Activated CD8-positive, alpha-beta T cell treated with anti-CD3 and anti-CD28 coated beads, Interleukin-2, amount 10 ng/mL, durations not matched to agents 7 days and 5 days (primary cell): Measurements from ENCODE around the gene RFTN2. TPM values are rescaled to one million over a fixed set of nuclear protein-coding genes. Genes with fewer than 3 reads are reported as not detected.
"Not testable (repeated sequence)": the region's sequence is repeated elsewhere in the genome, so short reads cannot be mapped to it uniquely, and the experiment has no call there.

Source experiments
- ATAC-seq: fragments of 150-1000 bp; cut with Tn5 transposase; one replicate; pipeline ENCODE4 v1.10.0; 2021; ENCODE audit warnings: moderate library complexity
- CTCF ChIA-PET: fragments of 350-600 bp; sonication (Branson Sonifier 250); formaldehyde crosslinking; loops from one replicate; lab custom pipeline; 2021; ENCODE audit warnings: antibody characterized with exemption; lab: Charles Lee
- POLR2A ChIA-PET: fragments of 350-600 bp; sonication (Branson Sonifier 250); formaldehyde crosslinking; loops from one replicate; lab custom pipeline; 2021; ENCODE audit warnings: antibody characterized with exemption; lab: Charles Lee
- DNase-seq: peaks from one replicate; pipeline ENCODE4 v3.0.0-alpha.2; 2020
- H3K27ac Mint-ChIP-seq: one replicate; pipeline ENCODE4 v1.8.0; 2021; ENCODE audit warnings: mild to moderate bottlenecking, mixed read lengths
- H3K27me3 Mint-ChIP-seq: one replicate; pipeline ENCODE4 v1.8.0; 2021; ENCODE audit warnings: low read depth, mixed read lengths
- H3K36me3 Mint-ChIP-seq: one replicate; pipeline ENCODE4 v1.8.0; 2021; ENCODE audit warnings: low read depth, mixed read lengths
- H3K4me1 Mint-ChIP-seq: one replicate; pipeline ENCODE4 v1.8.0; 2021; ENCODE audit warnings: low read depth, mixed read lengths
- H3K4me3 Mint-ChIP-seq: one replicate; pipeline ENCODE4 v1.8.0; 2021; ENCODE audit warnings: mild to moderate bottlenecking, mixed read lengths
- H3K9me3 Mint-ChIP-seq: one replicate; pipeline ENCODE4 v1.8.0; 2022; ENCODE audit warnings: mixed read lengths; ENCODE audit not compliant: insufficient read depth
- total RNA-seq, 2 experiments: library from RNA; stranded (reverse); gene quantifications; one replicate each; pipeline ENCODE4 v1.2.3, GENCODE V29; 2021

RFTN2 gene
- not detected for total RNA-seq

- peaks cover 19% of the 10 kb centered on the region for H3K27me3 Mint-ChIP-seq
- no peaks in the 10 kb centered on the region for H3K36me3 Mint-ChIP-seq
- H3K4me1 Mint-ChIP-seq = no peaks in the 10 kb centered on the region
- POLR2A ChIA-PET = no interaction called here
- DNase-seq (no peak), ATAC-seq (no peak)
- H3K4me3 Mint-ChIP-seq = no peak within 1 kb of the TSS
- H3K9me3 Mint-ChIP-seq = no peaks in the 10 kb centered on the region
- CTCF ChIA-PET = no interaction called here
- H3K27ac Mint-ChIP-seq = no peak within 1 kb of the TSS
Measured at GRCh38 chr2:197675246-197675645, at the start of gene RFTN2. Gene RFTN2 (minus strand): TSS chr2:197675587. CDS start chr2:197675458, 129 bp downstream.

DNA sequence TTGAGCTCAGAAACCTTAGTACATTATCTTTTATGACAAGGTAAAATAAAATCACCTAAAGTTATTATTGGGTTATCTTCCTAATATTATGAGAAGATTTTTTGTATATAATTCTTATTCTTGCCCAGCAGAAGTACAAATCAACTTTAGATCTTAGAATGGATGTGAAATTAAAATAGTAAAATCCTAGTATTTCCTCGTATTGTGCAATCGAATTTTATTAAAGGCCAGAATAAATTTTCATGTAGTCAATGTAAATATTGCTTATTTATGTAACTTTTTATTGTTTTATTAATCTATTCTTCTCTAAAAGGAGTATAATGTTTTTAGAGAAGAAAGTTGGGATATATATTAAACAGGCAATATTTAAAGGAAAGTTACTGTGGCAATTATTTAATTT lies 42.5 kb upstream of the RFTN2 start:
- Mint-ChIP-seq H3K9me3 (no peaks in the 10 kb centered on the region), H3K27ac (no peak overlapping the region), H3K36me3 (peaks cover 11% of the 10 kb centered on the region), H3K4me3 (no peak overlapping the region), H3K4me1 (peaks cover 5% of the 10 kb centered on the region), H3K27me3 (no peaks in the 10 kb centered on the region)
- DNase-seq (no peak), ATAC-seq (no peak)
- POLR2A ChIA-PET = no interaction called here
- CTCF ChIA-PET = interaction anchor here (3.7 kb wide), 1 partner anchor 12 kb away, joined by 24 read pairs; the partner anchor contains the start of gene MARS2

DNA sequence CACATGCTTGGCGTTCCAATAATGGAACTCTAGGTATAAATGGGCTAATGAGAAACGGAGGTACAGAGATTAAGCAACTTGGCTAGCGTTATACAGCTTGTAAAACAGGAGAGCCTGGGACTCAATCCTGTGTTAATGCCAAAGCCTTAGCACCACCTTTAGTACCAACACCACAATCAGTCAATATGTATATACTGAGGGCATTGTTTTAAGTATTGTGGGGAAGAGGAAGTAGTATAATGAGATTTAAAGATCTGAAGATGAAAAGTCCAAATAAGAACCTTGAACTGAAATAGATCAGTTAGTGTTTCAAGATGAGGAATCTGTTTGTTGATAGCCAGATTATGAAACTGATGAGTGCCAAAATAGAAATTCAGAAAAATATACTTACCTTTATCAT lies 37.9 kb upstream of the RFTN2 start:
- ChIA-PET POLR2A (no interaction called here), CTCF (interaction anchor here (0.6 to 0.9 kb wide), 2 partner anchors 91 to 111 kb away, joined by 3 read pairs; partner anchors contain the start of gene PLCL1)
- Mint-ChIP-seq H3K4me1 (peaks cover 29% of the 10 kb centered on the region), H3K27me3 (no peaks in the 10 kb centered on the region), H3K9me3 (no peaks in the 10 kb centered on the region), H3K4me3 (no peak overlapping the region), H3K36me3 (peaks cover 39% of the 10 kb centered on the region), H3K27ac (no peak overlapping the region)
- ATAC-seq (no peak), DNase-seq (no peak)

- ChIA-PET POLR2A (no interaction called here), CTCF (interaction anchor here (0.9 to 1.1 kb wide), 3 partner anchors 67 to 416 kb away, joined by 3 to 4 read pairs (median 3); no protein-coding TSS in a partner anchor)
- Mint-ChIP-seq H3K27me3 (no peaks in the 10 kb centered on the region), H3K4me3 (no peak overlapping the region), H3K36me3 (peaks cover 45% of the 10 kb centered on the region), H3K4me1 (peaks cover 40% of the 10 kb centered on the region), H3K27ac (no peak overlapping the region), H3K9me3 (no peaks in the 10 kb centered on the region)
- DNase-seq (no peak), ATAC-seq (no peak)
Measured at GRCh38 chr2:197711578-197711977, 36.2 kb upstream of the RFTN2 start.

GRCh38 chr2:197710424-197711042 lies 35.1 kb upstream of the RFTN2 start:
- peak; percentile 41 for DNase-seq
- H3K36me3 Mint-ChIP-seq = peaks cover 48% of the 10 kb centered on the region
- H3K4me3 Mint-ChIP-seq = no peak overlapping the region
- ChIA-PET CTCF (no interaction called here), POLR2A (no interaction called here)
- no peaks in the 10 kb centered on the region for H3K9me3 Mint-ChIP-seq
- no peaks in the 10 kb centered on the region for H3K27me3 Mint-ChIP-seq
- ATAC-seq = no peak
- H3K27ac Mint-ChIP-seq = no peak overlapping the region
- H3K4me1 Mint-ChIP-seq = peaks cover 42% of the 10 kb centered on the region

DNA sequence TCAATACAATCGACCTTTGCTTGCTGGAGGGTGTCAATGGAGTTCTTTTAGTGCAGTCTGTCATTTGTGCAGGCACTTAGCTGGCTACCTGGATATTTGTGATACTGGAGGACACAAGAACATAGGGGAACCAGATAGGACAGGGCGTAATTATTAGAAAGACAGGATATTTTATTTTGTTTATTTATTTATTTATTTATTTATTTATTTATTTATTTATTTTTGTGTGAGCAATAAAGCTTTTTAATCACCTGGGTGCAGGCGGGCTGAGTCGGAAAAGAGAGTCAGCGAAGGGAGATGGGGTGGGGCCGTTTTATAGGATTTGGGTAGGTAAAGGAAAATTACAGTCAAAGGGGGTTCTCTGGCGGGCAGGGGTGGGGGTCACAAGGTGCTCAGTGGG lies 33.8 kb upstream of the RFTN2 start:
- POLR2A ChIA-PET, H3K9me3 Mint-ChIP-seq, ATAC-seq, H3K27ac Mint-ChIP-seq, H3K4me3 Mint-ChIP-seq, DNase-seq, H3K27me3 Mint-ChIP-seq, CTCF ChIA-PET: not testable (repeated sequence)
- Mint-ChIP-seq H3K36me3 (peaks cover 47% of the 10 kb centered on the region), H3K4me1 (peaks cover 47% of the 10 kb centered on the region)

GRCh38 chr2:197708331-197708730 lies 32.9 kb upstream of the RFTN2 start:
- Mint-ChIP-seq H3K4me1 (peaks cover 50% of the 10 kb centered on the region), H3K4me3 (peak overlapping the region; percentile 36), H3K9me3 (no peaks in the 10 kb centered on the region), H3K36me3 (peaks cover 43% of the 10 kb centered on the region), H3K27ac (no peak overlapping the region), H3K27me3 (no peaks in the 10 kb centered on the region)
- ChIA-PET POLR2A (no interaction called here), CTCF (interaction anchor here (0.7 kb wide), 1 partner anchor 70 kb away, joined by 4 read pairs; no protein-coding TSS in a partner anchor)
- no peak for ATAC-seq
- no peak for DNase-seq

- ChIA-PET POLR2A (interaction anchor here (1.2 to 2.8 kb wide), 3 partner anchors 72 to 273 kb away, joined by 4 to 10 read pairs (median 4); partner anchors contain the start of genes HSPD1, HSPE1 and SF3B1), CTCF (interaction anchor here (0.7 to 3.1 kb wide), 10 partner anchors 9 to 589 kb away, joined by 3 to 24 read pairs (median 6); no protein-coding TSS in a partner anchor)
- ATAC-seq (no peak), DNase-seq (no peak)
- H3K9me3 Mint-ChIP-seq = no peaks in the 10 kb centered on the region
- peaks cover 44% of the 10 kb centered on the region for H3K4me1 Mint-ChIP-seq
- peaks cover 36% of the 10 kb centered on the region for H3K36me3 Mint-ChIP-seq
- H3K27ac Mint-ChIP-seq = peak overlapping the region; percentile 64
- H3K4me3 Mint-ChIP-seq = peak overlapping the region; percentile 89
- H3K27me3 Mint-ChIP-seq = no peaks in the 10 kb centered on the region
Measured at GRCh38 chr2:197707316-197708213, 32.2 kb upstream of the RFTN2 start.

GRCh38 chr2:197706839-197707207 lies 31.4 kb upstream of the RFTN2 start:
- CTCF ChIA-PET = interaction anchor here (0.7 to 3.1 kb wide), 9 partner anchors 10 to 590 kb away, joined by 3 to 24 read pairs (median 6); no protein-coding TSS in a partner anchor
- no peaks in the 10 kb centered on the region for H3K9me3 Mint-ChIP-seq
- POLR2A ChIA-PET = interaction anchor here (1.2 to 2.8 kb wide), 3 partner anchors 73 to 272 kb away, joined by 4 to 10 read pairs (median 4); partner anchors contain the start of genes HSPD1, HSPE1 and SF3B1
- H3K27ac Mint-ChIP-seq = no peak overlapping the region
- H3K4me1 Mint-ChIP-seq = peaks cover 44% of the 10 kb centered on the region
- peak overlapping the region; percentile 89 for H3K4me3 Mint-ChIP-seq
- no peak for ATAC-seq
- DNase-seq = no peak
- peaks cover 34% of the 10 kb centered on the region for H3K36me3 Mint-ChIP-seq
- no peaks in the 10 kb centered on the region for H3K27me3 Mint-ChIP-seq

GRCh38 chr2:197705912-197706838 lies 30.8 kb upstream of the RFTN2 start:
- ATAC-seq (no peak), DNase-seq (peak; percentile 65)
- H3K36me3 Mint-ChIP-seq = peaks cover 31% of the 10 kb centered on the region
- ChIA-PET CTCF (interaction anchor here (0.7 to 3.1 kb wide), 10 partner anchors 11 to 907 kb away, joined by 3 to 24 read pairs (median 6); partner anchors contain the start of gene GTF3C3), POLR2A (interaction anchor here (1.2 to 2.8 kb wide), 5 partner anchors 10 to 271 kb away, joined by 4 to 12 read pairs (median 5); partner anchors contain the start of genes HSPD1, HSPE1, MOB4 and SF3B1)
- H3K27ac Mint-ChIP-seq = peak overlapping the region; percentile 88
- peak overlapping the region; percentile 89 for H3K4me3 Mint-ChIP-seq
- no peaks in the 10 kb centered on the region for H3K9me3 Mint-ChIP-seq
- peaks cover 44% of the 10 kb centered on the region for H3K4me1 Mint-ChIP-seq
- no peaks in the 10 kb centered on the region for H3K27me3 Mint-ChIP-seq
